Neuronal stem cell (in vitro differentiated cells): ENCODE measurements around the gene STK39.

Experiments used
- DNase-seq: peaks from one replicate; pipeline ENCODE4 v3.0.0-alpha.2; 2013; ENCODE audit warnings: low spot score
- H2AFZ ChIP-seq: one replicate; pipeline ENCODE4 v1.6.1; 2013; ENCODE audit warnings: mild to moderate bottlenecking, low read length, inconsistent platforms
- H2AK5ac ChIP-seq: 2 replicates; pipeline ENCODE4 v1.6.1; 2013; ENCODE audit warnings: low read depth, mild to moderate bottlenecking, inconsistent platforms, low read length, moderate library complexity, mixed read lengths
- H2BK120ac ChIP-seq: 2 replicates; pipeline ENCODE4 v1.6.1; 2013; ENCODE audit warnings: low read depth, mild to moderate bottlenecking, inconsistent platforms, low read length, moderate library complexity, mixed read lengths
- H2BK12ac ChIP-seq: one replicate; pipeline ENCODE4 v1.6.1; 2013; ENCODE audit warnings: low read length, inconsistent platforms
- H2BK15ac ChIP-seq: 2 replicates; pipeline ENCODE4 v1.6.1; 2013; ENCODE audit warnings: mild to moderate bottlenecking, low read length, inconsistent platforms, mixed read lengths
- H2BK5ac ChIP-seq: one replicate; pipeline ENCODE4 v1.6.1; 2013; ENCODE audit warnings: inconsistent platforms, mild to moderate bottlenecking, low read length, moderate library complexity
- H3K14ac ChIP-seq: one replicate; pipeline ENCODE4 v1.6.1; 2013; ENCODE audit warnings: low read length, inconsistent platforms
- H3K18ac ChIP-seq: 2 replicates; pipeline ENCODE4 v1.6.1; 2013; ENCODE audit warnings: low read length, inconsistent platforms
- H3K23ac ChIP-seq: 2 replicates; pipeline ENCODE4 v1.6.1; 2013; ENCODE audit warnings: low read depth, mild to moderate bottlenecking, mixed read lengths, low read length, inconsistent platforms; ENCODE audit not compliant: poor library complexity
- H3K27ac ChIP-seq: replicated peaks from 3 replicates; pipeline ENCODE4 v1.5.1; 2013; ENCODE audit warnings: low read length, inconsistent platforms
- H3K27me3 ChIP-seq, 3 experiments: 2 replicates each; pipeline ENCODE4 v1.6.1; 2013; ENCODE audit warnings: low read length in 3 of 3, mild to moderate bottlenecking in 2 of 3, inconsistent platforms in 1 of 3, low read depth in 1 of 3, mixed read lengths in 1 of 3, moderate library complexity in 1 of 3; ENCODE audit not compliant: control insufficient read depth in 3 of 3, insufficient read depth in 3 of 3
- H3K36me3 ChIP-seq, 2 donors: replicated peaks in 1 of 2; 2 replicates each; pipeline ENCODE4 v1.6.1; 2013; ENCODE audit warnings: low read length in 2 of 2; ENCODE audit not compliant: control insufficient read depth in 2 of 2, insufficient read depth in 2 of 2
- H3K4ac ChIP-seq: 2 replicates; pipeline ENCODE4 v1.6.1; 2013; ENCODE audit warnings: inconsistent platforms, mild to moderate bottlenecking, low read length, moderate library complexity
- H3K4me1 ChIP-seq, 2 donors: 1 replicate in 1 of 2; 2 replicates in 1 of 2; pipeline ENCODE4 v1.6.1; 2013; ENCODE audit warnings: low read length in 2 of 2, low read depth in 1 of 2; ENCODE audit not compliant: control insufficient read depth in 2 of 2, insufficient read depth in 1 of 2
- H3K4me2 ChIP-seq: one replicate; pipeline ENCODE4 v1.6.1; 2013; ENCODE audit warnings: mild to moderate bottlenecking, low read length, inconsistent platforms; ENCODE audit not compliant: insufficient read depth, poor library complexity, severe bottlenecking
- H3K4me3 ChIP-seq, 2 donors: 2 replicates each; pipeline ENCODE4 v1.5.1; 2013; ENCODE audit warnings: low read length in 2 of 2, mild to moderate bottlenecking in 2 of 2, inconsistent platforms in 1 of 2, moderate library complexity in 1 of 2
- H3K79me1 ChIP-seq: one replicate; pipeline ENCODE4 v1.6.1; 2013; ENCODE audit warnings: low read depth, mild to moderate bottlenecking, inconsistent platforms, low read length, moderate library complexity
- H3K9ac ChIP-seq: one replicate; pipeline ENCODE4 v1.6.1; 2013; ENCODE audit warnings: mild to moderate bottlenecking, low read depth, low read length, inconsistent platforms; ENCODE audit not compliant: poor library complexity
- H3K9me3 ChIP-seq, 2 donors: replicated peaks in 1 of 2; 2 replicates each; pipeline versions ENCODE3 to v1.6.1; 2013; ENCODE audit warnings: low read length in 2 of 2, mild to moderate bottlenecking in 2 of 2, inconsistent platforms in 1 of 2, low read depth in 1 of 2, mixed read lengths in 1 of 2, moderate library complexity in 1 of 2; ENCODE audit not compliant: control insufficient read depth in 2 of 2, insufficient read depth in 1 of 2
- H4K8ac ChIP-seq: one replicate; pipeline ENCODE4 v1.6.1; 2013; ENCODE audit warnings: low read depth, mild to moderate bottlenecking, inconsistent platforms, low read length, moderate library complexity
- H4K91ac ChIP-seq: one replicate; pipeline ENCODE4 v1.6.1; 2013; ENCODE audit warnings: low read length, low read depth, mild to moderate bottlenecking, inconsistent platforms; ENCODE audit not compliant: poor library complexity
- WGBS, 2 donors: extraction: QIAGEN DNeasy Blood & Tissue Kit; methylation state at CpG; one replicate each; pipeline ENCODE4 v1.1.7; 2013; ENCODE audit warnings: missing lambda C conversion rate in 2 of 2, mixed read lengths in 1 of 2; ENCODE audit not compliant: insufficient read length in 2 of 2, insufficient replicate concordance in 1 of 2; ENCODE audit errors: extremely low coverage in 2 of 2; 5-methylcytosine and 5-hydroxymethylcytosine counted together

STK39 gene

GRCh38 chr2:168244318-168244717 lies 3.1 kb downstream of the STK39 start:
- no CpG with 5 or more reads among the region's 8 CpGs for WGBS, 2 donors
- H3K23ac ChIP-seq = no peak overlapping the region
- no peak overlapping the region for H3K4ac ChIP-seq
- H2BK120ac ChIP-seq = no peak overlapping the region
- H3K27me3 ChIP-seq = peaks cover 0 to 16% (median 0%) of the 10 kb centered on the region in 3 experiments
- H2AFZ ChIP-seq = no peak overlapping the region
- no peak overlapping the region for H2BK15ac ChIP-seq
- no peak overlapping the region for H4K8ac ChIP-seq
- H2BK5ac ChIP-seq = no peak overlapping the region
- H2AK5ac ChIP-seq = no peak overlapping the region
- no peak overlapping the region for H3K9ac ChIP-seq
- H3K27ac ChIP-seq = no peak overlapping the region
- peaks cover 0 to 20% of the 10 kb centered on the region in 2 donors for H3K36me3 ChIP-seq
- H3K4me2 ChIP-seq = no peak overlapping the region
- peaks cover 0 to 11% of the 10 kb centered on the region in 2 donors for H3K9me3 ChIP-seq
- peaks cover 1% of the 10 kb centered on the region for H3K79me1 ChIP-seq
- DNase-seq = no peak
- H3K14ac ChIP-seq = no peak overlapping the region
- peaks cover 5 to 11% of the 10 kb centered on the region in 2 donors for H3K4me1 ChIP-seq
- no peak overlapping the region for H4K91ac ChIP-seq
- H2BK12ac ChIP-seq = no peak overlapping the region
- H3K18ac ChIP-seq = no peak overlapping the region
- H3K4me3 ChIP-seq = no peak overlapping the region

GRCh38 chr2:168243061-168243460 lies 4.3 kb downstream of the STK39 start:
- H2BK120ac ChIP-seq = no peak overlapping the region
- peaks cover 4 to 11% of the 10 kb centered on the region in 2 donors for H3K4me1 ChIP-seq
- peaks cover 0 to 8% (median 0%) of the 10 kb centered on the region in 3 experiments for H3K27me3 ChIP-seq
- no peak overlapping the region for H3K9ac ChIP-seq
- no peak overlapping the region for H2AK5ac ChIP-seq
- peaks cover 0 to 11% of the 10 kb centered on the region in 2 donors for H3K9me3 ChIP-seq
- no peak overlapping the region for H4K8ac ChIP-seq
- no peak overlapping the region for H2BK15ac ChIP-seq
- H3K79me1 ChIP-seq = peaks cover 1% of the 10 kb centered on the region
- H3K4me3 ChIP-seq = no peak overlapping the region
- no peak overlapping the region for H3K27ac ChIP-seq
- no peak overlapping the region for H3K4ac ChIP-seq
- no peak overlapping the region for H3K18ac ChIP-seq
- WGBS, 2 donors = no CpG with 5 or more reads among the region's 5 CpGs
- no peak for DNase-seq
- H3K14ac ChIP-seq = no peak overlapping the region
- no peak overlapping the region for H2AFZ ChIP-seq
- no peak overlapping the region for H3K4me2 ChIP-seq
- H4K91ac ChIP-seq = no peak overlapping the region
- peaks cover 0 to 22% of the 10 kb centered on the region in 2 donors for H3K36me3 ChIP-seq
- no peak overlapping the region for H2BK12ac ChIP-seq
- no peak overlapping the region for H3K23ac ChIP-seq
- no peak overlapping the region for H2BK5ac ChIP-seq

DNA sequence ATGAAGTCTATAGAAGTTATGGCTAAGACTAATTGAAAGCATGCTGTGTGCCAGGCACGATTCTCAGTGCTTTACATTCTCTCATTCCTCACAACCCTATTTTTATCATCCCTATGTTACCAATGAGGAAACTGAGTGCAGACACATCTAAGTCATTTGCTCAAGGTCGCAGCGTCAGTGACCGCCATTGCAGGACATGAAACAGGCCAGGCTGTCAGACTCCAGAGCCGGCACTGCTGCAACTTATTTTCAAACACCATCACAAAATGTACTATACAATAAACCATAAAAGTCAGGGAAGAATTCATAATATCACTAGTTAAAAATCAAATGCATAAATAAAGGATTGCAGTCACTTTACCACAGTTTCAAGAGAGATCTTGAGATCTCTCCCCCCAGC lies 5.6 kb downstream of the STK39 start:
- Histone ChIP-seq H3K4ac (no peak overlapping the region), H3K4me1 (peaks cover 4 to 11% of the 10 kb centered on the region in 2 donors), H2BK12ac (no peak overlapping the region), H3K27ac (no peak overlapping the region), H3K23ac (no peak overlapping the region), H3K27me3 (peaks cover 0 to 8% (median 0%) of the 10 kb centered on the region in 3 experiments), H3K79me1 (peaks cover 1% of the 10 kb centered on the region), H2BK15ac (no peak overlapping the region), H4K91ac (no peak overlapping the region), H3K4me3 (no peak overlapping the region), H4K8ac (no peak overlapping the region), H3K9ac (no peak overlapping the region), H3K9me3 (peaks cover 0 to 11% of the 10 kb centered on the region in 2 donors), H3K4me2 (no peak overlapping the region), H2AK5ac (no peak overlapping the region), H3K36me3 (peaks cover 0 to 25% of the 10 kb centered on the region in 2 donors), H2BK5ac (no peak overlapping the region), H2AFZ (no peak overlapping the region), H3K18ac (no peak overlapping the region), H2BK120ac (no peak overlapping the region), H3K14ac (no peak overlapping the region)
- DNase-seq = no peak
- WGBS, 2 donors = no CpG with 5 or more reads among the region's 5 CpGs

GRCh38 chr2:168241208-168241607 lies 6.2 kb downstream of the STK39 start:
- no peak overlapping the region for H3K4me2 ChIP-seq
- H3K14ac ChIP-seq = no peak overlapping the region
- no peak overlapping the region for H4K91ac ChIP-seq
- no peak overlapping the region for H3K4me3 ChIP-seq
- no peak overlapping the region for H3K18ac ChIP-seq
- no peak overlapping the region for H2BK5ac ChIP-seq
- H3K36me3 ChIP-seq = peaks cover 0 to 25% of the 10 kb centered on the region in 2 donors
- no peaks in the 10 kb centered on the region for H3K79me1 ChIP-seq
- no CpG with 5 or more reads among the region's 5 CpGs for WGBS, 2 donors
- H3K27me3 ChIP-seq = peaks cover 0 to 6% (median 0%) of the 10 kb centered on the region in 3 experiments
- no peak for DNase-seq
- H2AFZ ChIP-seq = no peak overlapping the region
- H2AK5ac ChIP-seq = no peak overlapping the region
- no peak overlapping the region for H3K9ac ChIP-seq
- peaks cover 4 to 11% of the 10 kb centered on the region in 2 donors for H3K4me1 ChIP-seq
- peaks cover 0 to 11% of the 10 kb centered on the region in 2 donors for H3K9me3 ChIP-seq
- H2BK15ac ChIP-seq = no peak overlapping the region
- H3K23ac ChIP-seq = no peak overlapping the region
- no peak overlapping the region for H2BK120ac ChIP-seq
- H4K8ac ChIP-seq = no peak overlapping the region
- no peak overlapping the region for H3K4ac ChIP-seq
- no peak overlapping the region for H2BK12ac ChIP-seq
- no peak overlapping the region for H3K27ac ChIP-seq
